Neural progenitor cell (in vitro differentiated cells): ENCODE results near the gene PRSS21.

ENCODE experiments used
- EZH2 ChIP-seq: fragments of 200-600 bp; sonication (generic); IDR thresholded peaks from 2 replicates; pipeline ENCODE4 v1.6.1; 2017; ENCODE audit warnings: antibody characterized with exemption, mild to moderate bottlenecking, moderate library complexity
- EZH2phosphoT487 ChIP-seq: fragments of 200-600 bp; sonication (generic); IDR thresholded peaks from 2 replicates; pipeline ENCODE4 v1.6.1; 2017; ENCODE audit warnings: antibody characterized with exemption
- TF ChIP-seq, protein P1 (sequence below): fragments of 200-600 bp; sonication (generic); IDR thresholded peaks from 2 replicates; pipeline ENCODE4 v1.5.1; 2017; ENCODE audit warnings: antibody characterized with exemption, mild to moderate bottlenecking

GRCh38 chr16:2856061-2856670, 39.1 kb downstream of the PRSS21 start:
- TF ChIP-seq, protein P1, sequence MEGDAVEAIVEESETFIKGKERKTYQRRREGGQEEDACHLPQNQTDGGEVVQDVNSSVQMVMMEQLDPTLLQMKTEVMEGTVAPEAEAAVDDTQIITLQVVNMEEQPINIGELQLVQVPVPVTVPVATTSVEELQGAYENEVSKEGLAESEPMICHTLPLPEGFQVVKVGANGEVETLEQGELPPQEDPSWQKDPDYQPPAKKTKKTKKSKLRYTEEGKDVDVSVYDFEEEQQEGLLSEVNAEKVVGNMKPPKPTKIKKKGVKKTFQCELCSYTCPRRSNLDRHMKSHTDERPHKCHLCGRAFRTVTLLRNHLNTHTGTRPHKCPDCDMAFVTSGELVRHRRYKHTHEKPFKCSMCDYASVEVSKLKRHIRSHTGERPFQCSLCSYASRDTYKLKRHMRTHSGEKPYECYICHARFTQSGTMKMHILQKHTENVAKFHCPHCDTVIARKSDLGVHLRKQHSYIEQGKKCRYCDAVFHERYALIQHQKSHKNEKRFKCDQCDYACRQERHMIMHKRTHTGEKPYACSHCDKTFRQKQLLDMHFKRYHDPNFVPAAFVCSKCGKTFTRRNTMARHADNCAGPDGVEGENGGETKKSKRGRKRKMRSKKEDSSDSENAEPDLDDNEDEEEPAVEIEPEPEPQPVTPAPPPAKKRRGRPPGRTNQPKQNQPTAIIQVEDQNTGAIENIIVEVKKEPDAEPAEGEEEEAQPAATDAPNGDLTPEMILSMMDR = no peak
- TF ChIP-seq EZH2 (no peak), EZH2phosphoT487 (no peak)
